SJSA1 (cell line): Measurements from ENCODE around the gene RAD51B. TPM values are rescaled to one million over a fixed set of nuclear protein-coding genes. Genes with fewer than 3 reads are reported as not detected.
A peak's percentile ranks its signal among the peaks of the same experiment; 100 is the strongest.

Experiments used
- DNase-seq, 2 experiments: peaks; one replicate each; pipeline ENCODE4 v3.0.0-alpha.2; 2015 to 2020; ENCODE audit warnings: low spot score in 2 of 2, low read depth in 1 of 2
- H3K27ac ChIP-seq: fragments of 250-450 bp; sonication (Bioruptor Pico); 2 replicates; pipeline ENCODE4 v1.5.1; 2020; ENCODE audit warnings: mild to moderate bottlenecking, moderate library complexity
- H3K27me3 ChIP-seq: fragments of 250-450 bp; sonication (Bioruptor Pico); replicated peaks from 2 replicates; pipeline ENCODE4 v1.5.1; 2020; ENCODE audit warnings: mild to moderate bottlenecking, moderate library complexity
- H3K36me3 ChIP-seq: fragments of 250-450 bp; sonication (Bioruptor Pico); 2 replicates; pipeline ENCODE4 v1.5.1; 2020; ENCODE audit warnings: mild to moderate bottlenecking
- H3K4me1 ChIP-seq: fragments of 250-450 bp; sonication (Bioruptor Pico); replicated peaks from 2 replicates; pipeline ENCODE4 v1.6.1; 2021; ENCODE audit warnings: mild to moderate bottlenecking
- H3K4me3 ChIP-seq: fragments of 250-450 bp; sonication (Bioruptor Pico); 2 replicates; pipeline ENCODE4 v1.5.1; 2020; ENCODE audit warnings: mild to moderate bottlenecking
- H3K9me3 ChIP-seq: fragments of 250-450 bp; sonication (Bioruptor Pico); replicated peaks from 2 replicates; pipeline ENCODE4 v1.5.1; 2020; ENCODE audit warnings: mild to moderate bottlenecking
- total RNA-seq: library from RNA; depleted of rRNA; stranded (reverse); fragments of >200 nt; shearing (Covaris generic); gene quantifications from 2 replicates; pipeline ENCODE4 v1.2.3, GENCODE V29; 2014; rRNA removed

Gene RAD51B
- 4.7 and 6.6 TPM in 2 replicates for total RNA-seq

DNA sequence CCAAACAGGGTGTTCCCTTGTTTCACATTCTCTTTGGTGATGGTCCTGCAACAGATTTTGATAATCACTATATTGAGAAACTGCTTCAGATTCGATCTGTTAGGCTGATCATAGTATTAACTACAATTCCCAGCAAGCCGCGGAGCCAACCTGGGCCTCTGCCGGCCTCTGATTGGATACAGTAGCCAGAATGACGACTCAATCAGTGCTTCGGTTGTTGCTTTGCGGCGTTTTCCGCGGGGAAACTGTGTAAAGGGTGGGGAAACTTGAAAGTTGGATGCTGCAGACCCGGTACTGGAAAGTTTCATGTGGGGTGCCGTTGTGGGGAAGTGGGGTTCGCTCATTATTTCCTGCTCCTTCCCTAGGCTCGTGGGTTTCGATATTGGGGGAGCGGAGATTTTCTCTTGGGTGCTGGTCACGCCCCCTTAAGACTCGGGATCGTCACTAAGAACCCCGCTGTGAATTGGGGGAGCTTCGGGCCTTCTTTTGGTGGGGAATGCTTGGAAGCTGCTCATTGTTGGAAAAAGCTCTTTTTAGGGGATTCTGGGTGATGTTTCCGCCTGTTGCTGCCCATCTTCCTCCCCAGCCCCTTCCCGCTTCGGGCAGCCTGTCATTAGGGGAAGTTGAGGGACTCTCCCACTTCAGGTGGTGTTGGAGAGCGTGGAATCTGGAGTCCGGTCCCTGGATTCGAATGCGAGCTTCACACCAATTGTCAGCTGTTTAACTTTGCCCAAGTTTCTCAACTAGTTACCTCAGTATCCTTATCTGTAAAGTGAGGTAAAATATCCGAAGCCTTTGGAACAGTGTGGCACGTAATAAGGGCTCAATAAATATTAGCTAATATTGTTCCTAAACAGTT, at the start of gene RAD51B:
Gene RAD51B (plus strand): TSS at position 217 of the 859 bp plus-strand sequence.
- Histone ChIP-seq H3K27ac (peak within 1 kb of the TSS; percentile 51), H3K36me3 (peaks cover 3% of the 10 kb centered on the region; the same call in 1 of the 2 replicates), H3K4me3 (peak within 1 kb of the TSS; percentile 77), H3K9me3 (no peaks in the 10 kb centered on the region), H3K4me1 (peaks cover 19% of the 10 kb centered on the region), H3K27me3 (no peaks in the 10 kb centered on the region)
- peak; percentile 81 to 83 for DNase-seq

DNA sequence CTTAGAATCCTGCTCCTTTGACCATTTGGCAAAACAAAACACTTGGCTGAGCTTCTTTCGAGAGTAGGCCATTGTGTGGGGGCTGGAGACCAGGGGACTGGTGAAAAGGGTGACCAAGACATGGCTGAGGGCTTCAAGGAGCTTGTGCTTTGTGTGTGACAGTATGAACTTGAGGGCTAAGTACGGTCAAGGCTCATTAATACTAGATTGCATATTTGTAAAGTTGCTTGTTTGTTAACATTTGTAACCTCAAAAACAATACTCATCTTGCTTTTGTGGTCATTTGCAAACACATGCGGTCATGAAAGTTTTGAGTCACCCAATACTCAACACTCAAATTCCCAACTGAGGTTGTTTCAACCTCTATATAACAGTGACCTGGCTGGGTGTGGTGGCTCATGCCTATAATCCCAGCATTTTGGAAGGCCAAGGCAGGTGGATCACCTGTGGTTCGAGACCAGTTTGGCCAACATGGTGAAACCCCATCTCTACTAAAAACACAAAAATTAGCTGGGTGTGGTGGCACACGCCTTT, 45.7 kb upstream of the RAD51B start:
- no peaks in the 10 kb centered on the region for H3K4me1 ChIP-seq
- DNase-seq: no peak
- no peak overlapping the region for H3K27ac ChIP-seq
- no peak overlapping the region for H3K4me3 ChIP-seq
- H3K9me3 ChIP-seq: no peaks in the 10 kb centered on the region
- H3K27me3 ChIP-seq: no peaks in the 10 kb centered on the region
- H3K36me3 ChIP-seq: peaks cover 58% of the 10 kb centered on the region

DNA sequence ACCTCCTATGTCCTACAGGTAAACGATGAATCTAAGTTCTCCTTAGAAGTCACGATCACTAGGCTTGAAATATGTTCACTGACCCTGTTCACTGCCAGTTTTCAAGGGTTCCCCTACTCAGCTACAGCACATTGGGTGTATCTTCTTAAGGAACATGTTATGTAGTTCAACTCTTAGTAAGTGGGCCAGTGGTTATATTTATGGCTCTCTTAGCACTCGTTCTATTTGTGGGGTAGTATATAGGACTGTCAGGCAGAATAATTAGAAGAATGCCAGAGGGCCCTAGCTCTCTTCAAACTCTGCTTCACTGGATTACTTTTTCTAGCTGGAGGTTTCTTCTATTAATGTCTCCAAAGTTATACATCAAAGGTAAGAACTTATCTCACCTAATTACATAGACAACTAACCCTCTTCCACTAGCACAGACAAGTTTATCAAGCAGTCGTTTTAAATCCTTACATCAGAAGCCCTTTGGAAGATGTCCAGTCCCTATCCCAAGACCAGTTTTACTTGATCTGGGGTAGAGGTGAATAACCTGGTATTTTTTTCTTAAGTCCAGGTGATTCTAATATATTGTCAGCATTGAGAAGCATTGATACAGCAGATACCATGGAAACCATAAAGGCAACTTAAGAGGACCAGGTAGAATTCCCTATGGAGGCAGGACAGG, 42.8 kb upstream of the RAD51B start:
- Histone ChIP-seq H3K27ac (no peak overlapping the region), H3K4me3 (no peak overlapping the region), H3K4me1 (no peaks in the 10 kb centered on the region), H3K36me3 (peaks cover 61% of the 10 kb centered on the region), H3K27me3 (no peaks in the 10 kb centered on the region), H3K9me3 (no peaks in the 10 kb centered on the region)
- no peak for DNase-seq

DNA sequence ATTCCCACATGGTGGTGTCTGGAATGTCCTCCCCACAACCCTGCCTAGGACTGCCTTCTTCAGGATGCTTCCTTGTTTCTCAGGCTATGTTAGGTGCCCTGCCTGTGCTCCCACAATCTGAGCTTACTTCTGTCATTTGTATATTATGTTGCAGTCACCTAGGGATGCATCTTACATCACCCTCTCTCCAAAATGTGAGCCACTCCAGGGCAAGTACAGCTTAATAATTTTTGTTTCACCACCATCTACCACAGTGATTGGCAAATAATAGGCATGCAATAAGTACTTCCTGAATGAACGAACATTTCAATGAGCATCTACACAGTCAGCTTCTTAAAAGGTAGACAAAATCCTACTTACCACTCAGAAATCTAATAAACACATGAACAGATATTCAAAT, 40.8 kb upstream of the RAD51B start:
- no peaks in the 10 kb centered on the region for H3K27me3 ChIP-seq
- DNase-seq: no peak
- no peak overlapping the region for H3K4me3 ChIP-seq
- H3K9me3 ChIP-seq: no peaks in the 10 kb centered on the region
- no peak overlapping the region for H3K27ac ChIP-seq
- H3K4me1 ChIP-seq: no peaks in the 10 kb centered on the region
- H3K36me3 ChIP-seq: peaks cover 70% of the 10 kb centered on the region

DNA sequence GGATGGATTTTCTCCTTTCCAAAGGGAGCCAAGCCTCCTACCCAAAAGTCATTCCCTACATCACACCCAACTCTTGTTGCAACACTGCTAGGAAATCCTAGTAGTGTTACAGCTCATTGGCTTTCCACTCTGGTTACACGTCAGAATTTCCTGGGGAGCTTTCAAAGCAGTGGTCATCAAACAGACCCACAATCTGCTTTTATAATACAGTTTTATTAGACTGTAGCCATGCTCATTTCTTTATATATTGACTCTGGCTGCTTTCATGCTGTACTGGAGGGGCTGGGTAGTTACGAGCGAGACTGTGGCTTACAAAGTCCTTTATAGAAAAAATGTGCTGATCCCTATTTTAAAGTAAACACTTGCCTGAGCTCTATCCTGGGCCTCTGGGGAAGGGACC, 37.5 kb upstream of the RAD51B start:
- Histone ChIP-seq H3K4me3 (no peak overlapping the region), H3K27me3 (no peaks in the 10 kb centered on the region), H3K9me3 (no peaks in the 10 kb centered on the region), H3K36me3 (peaks cover 60% of the 10 kb centered on the region), H3K4me1 (no peaks in the 10 kb centered on the region), H3K27ac (no peak overlapping the region)
- no peak for DNase-seq

DNA sequence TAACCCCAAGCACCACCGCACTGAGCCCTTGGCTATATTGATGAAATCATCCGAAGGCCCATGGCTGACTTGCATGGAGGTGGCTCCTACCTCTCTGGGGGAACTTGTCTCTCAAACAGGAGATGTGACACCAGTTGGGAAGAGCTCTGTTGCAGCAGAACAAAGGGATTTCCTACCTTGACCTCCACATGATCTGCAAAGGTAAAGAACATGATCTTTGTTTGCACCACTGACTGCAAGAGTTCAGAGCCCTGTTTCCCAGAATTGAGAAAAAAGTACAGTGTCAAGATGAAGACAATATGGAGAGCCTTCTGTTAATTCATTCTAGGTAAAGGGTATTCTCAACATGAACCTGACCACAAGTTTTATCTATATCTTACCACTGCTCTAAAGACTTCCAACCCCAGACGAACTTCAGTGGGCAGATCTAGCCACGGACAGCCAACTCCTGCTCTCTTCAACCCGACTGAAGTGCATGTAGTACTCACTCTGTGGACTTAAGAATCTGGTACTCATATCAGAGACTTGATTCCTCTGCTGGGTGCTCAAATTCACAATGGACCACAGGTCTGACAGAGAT, 35.2 kb upstream of the RAD51B start:
- Histone ChIP-seq H3K27ac (no peak overlapping the region), H3K36me3 (peaks cover 51% of the 10 kb centered on the region), H3K4me3 (no peak overlapping the region), H3K4me1 (no peaks in the 10 kb centered on the region), H3K27me3 (no peaks in the 10 kb centered on the region), H3K9me3 (no peaks in the 10 kb centered on the region)
- DNase-seq: no peak

DNA sequence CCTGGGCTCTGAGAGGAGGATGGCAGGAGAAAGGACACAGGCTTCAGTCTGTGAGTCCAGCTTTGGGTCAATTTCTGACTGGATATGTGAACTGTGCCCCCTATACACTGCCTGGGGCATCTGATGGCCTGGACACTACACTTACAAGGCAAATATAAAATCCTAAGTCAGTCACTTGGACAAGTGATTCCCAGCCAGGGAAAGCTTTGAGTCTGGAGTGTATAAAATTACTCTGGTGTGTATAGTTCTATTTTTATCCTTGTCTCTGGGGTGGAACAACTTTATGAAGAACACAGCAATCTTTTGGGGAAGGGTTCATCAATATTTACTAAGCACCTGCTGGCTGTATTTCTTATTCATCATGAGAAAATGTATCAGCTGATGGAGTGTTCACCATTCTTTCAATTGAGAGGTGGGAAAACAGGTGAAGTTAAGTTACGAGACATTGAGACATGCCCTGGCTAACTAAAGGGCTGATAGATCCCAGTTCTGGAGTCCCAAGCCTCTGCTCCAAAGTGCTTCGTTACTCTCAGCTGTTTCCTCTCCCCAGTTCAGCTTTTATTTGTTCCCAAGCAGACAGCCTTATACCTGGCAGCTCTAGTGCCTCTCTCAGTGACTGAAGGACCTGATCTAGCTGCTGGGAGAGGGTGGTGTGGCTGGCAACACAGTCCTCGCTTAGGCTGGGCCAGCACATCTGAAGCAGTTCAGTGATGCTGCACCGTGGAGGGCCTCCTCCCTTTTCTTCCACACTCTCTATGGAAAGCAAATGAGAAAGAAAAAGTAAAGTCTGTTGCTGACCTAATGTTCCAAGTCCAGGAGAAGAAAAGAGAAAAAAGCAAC, 34.1 kb upstream of the RAD51B start:
- H3K9me3 ChIP-seq: no peaks in the 10 kb centered on the region
- H3K27me3 ChIP-seq: no peaks in the 10 kb centered on the region
- H3K27ac ChIP-seq: no peak overlapping the region
- H3K4me1 ChIP-seq: no peaks in the 10 kb centered on the region
- H3K36me3 ChIP-seq: peaks cover 55% of the 10 kb centered on the region
- DNase-seq: no peak
- no peak overlapping the region for H3K4me3 ChIP-seq

DNA sequence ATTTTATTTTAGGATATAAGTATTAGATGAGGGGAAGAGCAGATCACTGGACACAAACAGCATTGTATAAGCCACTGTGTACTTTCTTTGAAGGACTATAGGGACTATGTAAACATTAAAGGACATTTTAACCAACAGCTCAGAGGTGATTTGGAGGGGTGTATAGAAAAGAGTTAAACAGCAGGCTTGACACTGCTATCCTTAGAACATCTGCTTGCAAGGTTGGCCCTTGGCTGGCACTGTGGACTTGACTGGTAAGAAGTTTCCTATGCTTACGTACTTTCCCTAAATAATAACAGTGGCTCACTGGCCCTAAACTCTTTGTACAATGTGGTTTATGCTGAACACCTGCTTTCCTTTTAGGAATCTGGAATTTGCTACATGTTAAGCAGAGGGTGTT, 31.9 kb upstream of the RAD51B start:
- Histone ChIP-seq H3K9me3 (no peaks in the 10 kb centered on the region), H3K4me1 (no peaks in the 10 kb centered on the region), H3K36me3 (peaks cover 39% of the 10 kb centered on the region), H3K4me3 (no peak overlapping the region), H3K27ac (no peak overlapping the region), H3K27me3 (no peaks in the 10 kb centered on the region)
- DNase-seq: no peak

DNA sequence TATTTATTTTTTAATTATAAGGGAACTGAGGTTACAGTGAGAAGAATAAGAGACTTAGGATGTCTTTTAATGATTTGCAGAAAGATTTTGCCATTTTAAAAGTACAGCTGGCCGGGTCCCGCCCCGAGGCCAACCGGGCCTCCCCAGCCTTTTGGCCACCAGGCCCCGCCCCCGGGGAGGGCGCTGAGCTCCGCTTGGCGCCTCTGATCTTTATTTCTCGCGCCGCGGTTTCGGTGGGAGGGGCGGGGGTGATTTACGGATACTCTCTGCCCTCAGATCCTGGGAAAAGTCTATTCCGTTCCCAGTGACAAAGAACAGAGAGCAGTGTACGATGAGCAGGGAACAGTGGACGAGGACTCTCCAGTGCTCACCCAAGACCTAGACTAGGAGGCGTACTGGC, 20.8 kb upstream of the RAD51B start:
- H3K9me3 ChIP-seq: no peaks in the 10 kb centered on the region
- H3K4me1 ChIP-seq: no peaks in the 10 kb centered on the region
- H3K36me3 ChIP-seq: peaks cover 42% of the 10 kb centered on the region
- H3K4me3 ChIP-seq: no peak overlapping the region
- no peaks in the 10 kb centered on the region for H3K27me3 ChIP-seq
- H3K27ac ChIP-seq: no peak overlapping the region
- DNase-seq: no peak

DNA sequence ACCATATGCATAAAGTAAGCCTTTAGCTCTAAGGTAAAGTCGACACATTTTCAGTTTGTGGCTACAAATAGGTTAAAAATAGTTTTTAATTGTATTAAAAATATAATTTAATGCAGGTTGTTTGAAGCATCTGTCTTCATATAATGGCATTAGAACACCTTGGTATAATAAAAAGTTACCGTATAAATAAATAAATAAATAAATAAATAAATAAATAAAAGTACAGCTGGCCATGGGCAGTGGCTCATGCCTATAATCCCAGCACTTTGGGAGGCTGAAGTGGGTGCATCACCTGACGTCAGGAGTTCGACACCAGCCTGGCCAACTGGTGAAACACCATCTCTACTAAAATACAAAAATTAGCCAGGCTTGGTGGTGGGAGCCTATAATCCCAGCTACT, 18.8 kb upstream of the RAD51B start:
- Histone ChIP-seq H3K36me3 (peaks cover 46% of the 10 kb centered on the region), H3K4me1 (no peaks in the 10 kb centered on the region), H3K4me3 (no peak overlapping the region), H3K27me3 (no peaks in the 10 kb centered on the region), H3K9me3 (no peaks in the 10 kb centered on the region), H3K27ac (no peak overlapping the region)
- no peak for DNase-seq

DNA sequence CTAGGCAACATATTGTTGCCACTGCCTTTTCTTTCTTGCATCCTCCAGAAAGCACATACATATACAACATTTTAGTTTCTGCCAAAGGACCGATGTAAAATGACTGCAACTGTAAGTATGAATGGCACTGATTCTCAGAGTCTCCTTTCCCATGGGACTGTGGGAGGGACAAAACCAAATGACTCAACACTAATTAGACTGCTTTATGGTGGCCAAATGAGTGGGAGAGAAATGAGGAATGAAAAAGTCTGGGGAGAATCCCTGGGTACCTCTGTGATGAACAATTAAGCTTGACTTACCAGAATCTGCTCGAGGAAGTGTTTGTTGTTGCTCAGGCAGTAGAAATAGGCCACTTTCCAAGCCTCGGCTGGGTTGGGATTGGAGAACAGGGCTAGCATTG, 13.3 kb upstream of the RAD51B start:
- H3K36me3 ChIP-seq: peaks cover 58% of the 10 kb centered on the region
- no peak overlapping the region for H3K27ac ChIP-seq
- no peaks in the 10 kb centered on the region for H3K9me3 ChIP-seq
- no peaks in the 10 kb centered on the region for H3K4me1 ChIP-seq
- no peak overlapping the region for H3K4me3 ChIP-seq
- no peak for DNase-seq
- no peaks in the 10 kb centered on the region for H3K27me3 ChIP-seq

DNA sequence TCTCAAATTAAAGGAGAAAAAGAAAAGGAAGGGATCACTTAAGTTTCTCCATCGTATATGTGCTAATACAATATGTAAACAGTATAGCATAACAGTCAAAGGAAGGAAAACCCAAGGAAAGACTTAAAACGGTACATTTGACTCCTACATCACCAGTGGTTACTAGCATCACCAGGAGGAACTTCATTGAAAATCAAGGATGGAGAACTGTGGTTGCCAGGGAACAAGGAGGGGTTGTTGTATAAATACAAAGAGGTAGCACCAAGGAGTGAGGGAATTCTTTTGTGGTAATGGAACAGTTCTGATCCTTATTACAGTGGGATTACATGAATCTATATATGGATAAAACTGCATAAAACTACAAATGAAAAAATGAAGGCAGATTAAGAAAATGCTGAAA, 4.8 kb upstream of the RAD51B start:
- no peak overlapping the region for H3K4me3 ChIP-seq
- H3K36me3 ChIP-seq: peaks cover 26% of the 10 kb centered on the region
- peaks cover 11% of the 10 kb centered on the region; the same call in 1 of the 2 replicates for H3K4me1 ChIP-seq
- H3K9me3 ChIP-seq: no peaks in the 10 kb centered on the region
- no peak overlapping the region for H3K27ac ChIP-seq
- no peaks in the 10 kb centered on the region for H3K27me3 ChIP-seq
- DNase-seq: no peak

DNA sequence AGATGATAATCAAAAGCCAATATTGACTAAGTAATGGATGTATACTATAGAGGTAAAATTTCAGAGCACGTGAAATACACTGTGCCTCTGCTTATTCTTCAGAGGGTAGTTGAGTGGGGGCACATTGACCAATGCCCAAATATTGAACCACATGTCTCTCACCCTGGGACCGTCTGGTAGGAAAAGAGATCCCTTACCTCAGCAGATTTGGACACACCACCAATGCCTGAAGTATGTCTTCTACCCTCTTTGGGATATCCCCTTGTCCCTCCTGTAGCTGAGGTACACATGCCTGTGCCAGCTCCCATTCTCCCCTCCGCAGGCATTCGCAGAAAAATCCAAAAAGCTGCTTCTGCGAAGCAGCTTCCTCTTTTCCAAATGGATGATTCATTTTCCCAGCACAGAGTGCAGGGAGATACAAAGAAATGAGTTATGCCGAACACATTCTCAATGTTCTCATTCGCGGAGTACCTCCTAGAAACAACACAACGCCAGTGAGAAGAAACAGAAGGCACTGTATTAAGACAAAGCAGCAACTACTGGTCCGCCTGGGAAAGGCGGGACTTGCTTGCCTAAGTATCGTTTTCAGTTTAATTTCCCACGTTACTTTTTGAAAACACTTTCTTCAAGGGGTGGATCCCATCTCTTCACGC, 3.9 kb upstream of the RAD51B start:
- Histone ChIP-seq H3K4me3 (peak overlapping the region; percentile 65), H3K27ac (peak overlapping the region; percentile 59), H3K4me1 (peaks cover 16% of the 10 kb centered on the region), H3K27me3 (no peaks in the 10 kb centered on the region), H3K36me3 (peaks cover 20% of the 10 kb centered on the region), H3K9me3 (no peaks in the 10 kb centered on the region)
- DNase-seq: peak in 1 of 2 experiments; percentile 12
